ENCODE data around the gene PDIA3.

The PDIA3 gene

DNA sequence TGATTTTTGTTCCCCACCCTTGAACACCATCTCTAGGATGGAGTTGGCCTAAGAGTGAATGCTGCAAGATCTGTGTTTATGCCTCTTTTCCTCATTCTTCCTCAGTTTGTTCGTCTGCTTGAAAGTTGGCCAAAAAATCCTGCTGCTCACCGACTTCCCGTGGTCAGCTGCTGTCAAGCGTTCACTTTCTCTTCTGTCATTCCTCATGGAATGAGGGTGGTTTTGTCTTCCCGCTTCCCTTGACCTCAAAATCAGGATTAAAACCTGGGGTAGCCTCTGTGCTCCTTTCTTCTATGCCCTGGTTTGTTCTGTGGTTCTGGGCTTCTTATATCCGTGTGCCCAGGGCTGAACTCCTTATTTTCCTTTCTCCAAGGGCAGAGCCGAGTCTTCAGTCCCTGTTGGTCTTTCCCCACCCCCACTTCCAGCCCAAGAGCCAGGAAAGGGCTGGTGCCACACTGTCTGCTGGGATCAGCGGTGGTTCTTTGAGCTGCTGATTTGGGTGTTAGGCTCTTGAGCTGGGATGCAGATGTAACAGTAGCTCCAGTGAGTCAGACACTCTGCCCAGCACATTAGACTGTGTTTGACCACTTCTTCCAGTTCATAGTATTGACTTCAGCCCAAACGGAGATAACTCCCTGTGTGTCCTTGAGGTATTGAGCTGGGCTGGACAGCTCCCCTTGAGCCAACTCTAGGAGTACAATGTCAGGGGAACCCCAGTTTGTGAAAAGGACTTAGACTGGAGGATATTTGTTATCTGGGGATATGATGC, 48.2 kb downstream of the PDIA3 start:
- H4K20me1 ChIP-seq (ENCODE audit: insufficient read depth, low read length), result peaks cover 37% of the 10 kb centered on the region
- H3K79me2 ChIP-seq (ENCODE audit: insufficient read depth, low read length), result peaks cover 36% of the 10 kb centered on the region
- no peak overlapping the region for H3K27ac ChIP-seq (ENCODE audit: low read length)
- no peak overlapping the region for H3K9ac ChIP-seq (ENCODE audit: low read depth, low read length)
- H3K4me3 ChIP-seq (ENCODE audit: low read depth in 1 of 2, low read length in 2 of 2), result no peak overlapping the region
- peak overlapping the region; percentile 71; the same call in 1 of the 2 replicates for H3K4me2 ChIP-seq (ENCODE audit: insufficient read depth, low read length)
- peaks cover 62% of the 10 kb centered on the region for H3K36me3 ChIP-seq (ENCODE audit: insufficient read depth, low read length)
- DNase-seq (no peak), ATAC-seq (ENCODE audit: insufficient read depth, low read depth) (no peak)
- H3K4me1 ChIP-seq (ENCODE audit: insufficient read depth, low read length), result peaks cover 34% of the 10 kb centered on the region
- H2AFZ ChIP-seq (ENCODE audit: low read depth, low read length), result no peak overlapping the region
- no peaks in the 10 kb centered on the region for H3K27me3 ChIP-seq (ENCODE audit: insufficient read depth, low read length, poor library complexity)
- H3K9me3 ChIP-seq (ENCODE audit: insufficient read depth, low read length, severe bottlenecking), result no peaks in the 10 kb centered on the region
- no peak for TF ChIP-seq EZH2 (IDR thresholded peaks at IDR 0.05; ENCODE audit: borderline replicate concordance, low read depth, low read length, severe bottlenecking)
- TF ChIP-seq, protein P1, sequence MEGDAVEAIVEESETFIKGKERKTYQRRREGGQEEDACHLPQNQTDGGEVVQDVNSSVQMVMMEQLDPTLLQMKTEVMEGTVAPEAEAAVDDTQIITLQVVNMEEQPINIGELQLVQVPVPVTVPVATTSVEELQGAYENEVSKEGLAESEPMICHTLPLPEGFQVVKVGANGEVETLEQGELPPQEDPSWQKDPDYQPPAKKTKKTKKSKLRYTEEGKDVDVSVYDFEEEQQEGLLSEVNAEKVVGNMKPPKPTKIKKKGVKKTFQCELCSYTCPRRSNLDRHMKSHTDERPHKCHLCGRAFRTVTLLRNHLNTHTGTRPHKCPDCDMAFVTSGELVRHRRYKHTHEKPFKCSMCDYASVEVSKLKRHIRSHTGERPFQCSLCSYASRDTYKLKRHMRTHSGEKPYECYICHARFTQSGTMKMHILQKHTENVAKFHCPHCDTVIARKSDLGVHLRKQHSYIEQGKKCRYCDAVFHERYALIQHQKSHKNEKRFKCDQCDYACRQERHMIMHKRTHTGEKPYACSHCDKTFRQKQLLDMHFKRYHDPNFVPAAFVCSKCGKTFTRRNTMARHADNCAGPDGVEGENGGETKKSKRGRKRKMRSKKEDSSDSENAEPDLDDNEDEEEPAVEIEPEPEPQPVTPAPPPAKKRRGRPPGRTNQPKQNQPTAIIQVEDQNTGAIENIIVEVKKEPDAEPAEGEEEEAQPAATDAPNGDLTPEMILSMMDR (IDR thresholded peaks at IDR 0.05; ENCODE audit: borderline replicate concordance, extremely low read depth, low read length, poor library complexity, severe bottlenecking), result no peak

DNA sequence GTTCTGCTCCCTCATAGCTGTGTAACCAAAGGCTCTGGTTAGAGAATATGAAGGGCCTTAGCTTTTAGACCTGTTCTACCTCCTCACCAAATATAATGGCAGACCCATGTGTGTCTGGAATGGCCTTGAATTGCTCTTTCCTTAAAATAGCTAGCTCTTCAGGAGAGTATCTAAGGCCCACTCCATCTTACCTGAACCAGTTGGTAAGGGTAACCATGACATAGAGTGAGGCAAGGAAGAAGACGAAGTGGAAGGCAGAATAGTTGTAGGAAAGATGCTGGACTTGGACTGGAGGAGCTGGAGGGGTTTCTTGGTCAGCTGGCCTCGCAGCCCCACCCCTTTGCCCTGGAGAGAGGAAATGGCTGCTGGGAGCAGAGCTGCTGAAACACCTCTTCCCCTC, 49.0 kb downstream of the PDIA3 start:
- Histone ChIP-seq H3K4me2 (ENCODE audit: insufficient read depth, low read length) (no peak overlapping the region), H3K4me3 (ENCODE audit: low read depth in 1 of 2, low read length in 2 of 2) (no peak overlapping the region), H3K27me3 (ENCODE audit: insufficient read depth, low read length, poor library complexity) (no peaks in the 10 kb centered on the region), H3K4me1 (ENCODE audit: insufficient read depth, low read length) (peaks cover 41% of the 10 kb centered on the region), H3K36me3 (ENCODE audit: insufficient read depth, low read length) (peaks cover 69% of the 10 kb centered on the region), H2AFZ (ENCODE audit: low read depth, low read length) (no peak overlapping the region), H3K79me2 (ENCODE audit: insufficient read depth, low read length) (peaks cover 36% of the 10 kb centered on the region), H4K20me1 (ENCODE audit: insufficient read depth, low read length) (peaks cover 37% of the 10 kb centered on the region), H3K9ac (ENCODE audit: low read depth, low read length) (no peak overlapping the region), H3K27ac (ENCODE audit: low read length) (no peak overlapping the region), H3K9me3 (ENCODE audit: insufficient read depth, low read length, severe bottlenecking) (no peaks in the 10 kb centered on the region)
- TF ChIP-seq, protein P1 (IDR thresholded peaks at IDR 0.05; ENCODE audit: borderline replicate concordance, extremely low read depth, low read length, poor library complexity, severe bottlenecking), result no peak
- no peak for TF ChIP-seq EZH2 (IDR thresholded peaks at IDR 0.05; ENCODE audit: borderline replicate concordance, low read depth, low read length, severe bottlenecking)
- DNase-seq (no peak), ATAC-seq (ENCODE audit: insufficient read depth, low read depth) (no peak)

DNA sequence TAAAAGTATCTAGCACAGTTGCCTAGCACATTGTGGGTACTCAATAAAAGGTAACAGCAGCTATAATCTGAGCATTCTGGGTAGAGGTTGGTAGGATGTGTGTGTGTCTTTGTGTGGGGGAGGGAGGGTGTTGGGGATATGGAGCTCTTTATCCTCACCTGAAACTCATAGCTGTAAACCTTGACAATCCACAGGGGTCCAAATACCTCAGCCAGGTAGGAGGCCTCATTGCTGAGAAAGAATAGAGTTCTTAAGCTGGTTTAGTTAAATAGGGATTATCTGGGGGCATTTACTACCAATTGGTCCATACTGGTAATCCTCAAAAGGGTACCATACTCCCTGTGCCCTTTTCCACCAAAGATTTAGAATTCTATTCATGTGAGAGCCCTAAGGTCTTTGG, 49.8 kb downstream of the PDIA3 start:
- Histone ChIP-seq H3K79me2 (ENCODE audit: insufficient read depth, low read length) (peaks cover 42% of the 10 kb centered on the region), H3K27me3 (ENCODE audit: insufficient read depth, low read length, poor library complexity) (no peaks in the 10 kb centered on the region), H3K4me1 (ENCODE audit: insufficient read depth, low read length) (peaks cover 42% of the 10 kb centered on the region), H3K9me3 (ENCODE audit: insufficient read depth, low read length, severe bottlenecking) (no peaks in the 10 kb centered on the region), H4K20me1 (ENCODE audit: insufficient read depth, low read length) (peaks cover 37% of the 10 kb centered on the region), H3K9ac (ENCODE audit: low read depth, low read length) (no peak overlapping the region), H3K27ac (ENCODE audit: low read length) (no peak overlapping the region), H3K4me3 (ENCODE audit: low read depth in 1 of 2, low read length in 2 of 2) (no peak overlapping the region), H3K4me2 (ENCODE audit: insufficient read depth, low read length) (no peak overlapping the region), H2AFZ (ENCODE audit: low read depth, low read length) (no peak overlapping the region), H3K36me3 (ENCODE audit: insufficient read depth, low read length) (peaks cover 73% of the 10 kb centered on the region)
- ATAC-seq (ENCODE audit: insufficient read depth, low read depth), result no peak
- no peak for DNase-seq
- TF ChIP-seq EZH2 (IDR thresholded peaks at IDR 0.05; ENCODE audit: borderline replicate concordance, low read depth, low read length, severe bottlenecking), result no peak
- TF ChIP-seq, protein P1 (IDR thresholded peaks at IDR 0.05; ENCODE audit: borderline replicate concordance, extremely low read depth, low read length, poor library complexity, severe bottlenecking), result no peak

Data from DND-41 (cell line).